GM10248 (cell line): ENCODE data around the gene MAMDC2.
"Not testable (repeated sequence)": the region's sequence is repeated elsewhere in the genome, so short reads cannot be mapped to it uniquely, and the experiment has no call there.

Experiments used
- CTCF ChIA-PET: fragments of 300-600 bp; sonication (Branson Sonifier 250); formaldehyde crosslinking; extraction: SDS; loops from one replicate; lab custom pipeline; 2021; ENCODE audit warnings: antibody characterized with exemption; lab: Yijun Ruan, JAX
- POLR2A ChIA-PET: fragments of 350-650 bp; sonication (Branson Sonifier 250); formaldehyde crosslinking; extraction: SDS; loops from one replicate; lab custom pipeline; 2020; ENCODE audit warnings: antibody characterized with exemption; lab: Yijun Ruan, JAX
- DNase-seq: peaks from one replicate; pipeline ENCODE4 v3.0.0; 2012; ENCODE audit errors: extremely low spot score
- CTCF ChIP-seq: IDR thresholded peaks from 2 replicates; pipeline ENCODE4 v1.5.1; 2012; ENCODE audit warnings: mild to moderate bottlenecking, low read depth; ENCODE audit errors: extremely low read depth, missing control alignments, control extremely low read depth

Gene MAMDC2

GRCh38 chr9:70192707-70193106 is 149.1 kb downstream of the MAMDC2 start:
- no peak for TF ChIP-seq CTCF
- ChIA-PET POLR2A (no interaction called here), CTCF (no interaction called here)
- DNase-seq, result no peak

GRCh38 chr9:70195456-70195855 is 151.8 kb downstream of the MAMDC2 start:
- DNase-seq, result no peak
- ChIA-PET CTCF (no interaction called here), POLR2A (no interaction called here)
- TF ChIP-seq CTCF, result no peak

GRCh38 chr9:70197216-70198044 is 153.8 kb downstream of the MAMDC2 start:
- no peak for DNase-seq
- no peak for TF ChIP-seq CTCF
- POLR2A ChIA-PET, result no interaction called here

GRCh38 chr9:70204743-70205142 is 161.1 kb downstream of the MAMDC2 start:
- CTCF ChIA-PET, POLR2A ChIA-PET, DNase-seq: not testable (repeated sequence)

More at GRCh38 chr9:70197216-70198044, 153.8 kb downstream of the MAMDC2 start:
- CTCF ChIA-PET, result no interaction called here

GRCh38 chr9:70205366-70206020 is 161.8 kb downstream of the MAMDC2 start:
- ChIA-PET POLR2A (no interaction called here), CTCF (no interaction called here)
- TF ChIP-seq CTCF, result no peak
- no peak for DNase-seq

- ChIA-PET POLR2A (no interaction called here), CTCF (no interaction called here)
- no peak for TF ChIP-seq CTCF
- DNase-seq, result no peak
Measured at GRCh38 chr9:70217029-70217428, 173.4 kb downstream of the MAMDC2 start.

GRCh38 chr9:70218767-70219166 is 175.1 kb downstream of the MAMDC2 start:
- no peak for DNase-seq
- TF ChIP-seq CTCF, result no peak
- POLR2A ChIA-PET, result no interaction called here
- CTCF ChIA-PET, result interaction anchor here (1.8 kb wide), 1 partner anchor 9 kb away, joined by 5 read pairs; no protein-coding TSS in a partner anchor
